Activated CD4-positive, alpha-beta T cell treated with anti-CD3 and anti-CD28 coated beads, Interleukin-10, Interleukin-2, amounts not matched to agents 100 ng/mL and 50 ng/mL, durations not matched to agents 16 hours and 8 hours (primary cell): ENCODE measurements around the gene LIPT2.

Source experiments
- DNase-seq: peaks from one replicate; pipeline ENCODE4 v3.0.0-alpha.2; 2020

The LIPT2 gene

GRCh38 chr11:74494916-74495315 lies 1.4 kb upstream of the LIPT2 start:
- DNase-seq, result no peak

- DNase-seq, result no peak
These were observed 487 bp upstream of the LIPT2 start for GRCh38 chr11:74493791-74494630.

- no peak for DNase-seq
These were observed 1.4 kb downstream of the LIPT2 start for GRCh38 chr11:74492084-74492483.

GRCh38 chr11:74490941-74491340 lies 2.6 kb downstream of the LIPT2 start:
- DNase-seq, result no peak

- DNase-seq, result no peak
These were observed 5.6 kb downstream of the LIPT2 start for GRCh38 chr11:74487875-74488274.

- DNase-seq, result no peak
These were observed 7.7 kb downstream of the LIPT2 start for GRCh38 chr11:74485868-74486267.

GRCh38 chr11:74480688-74481417 lies 12.7 kb downstream of the LIPT2 start:
- no peak for DNase-seq

GRCh38 chr11:74479732-74480123 lies 13.8 kb downstream of the LIPT2 start:
- no peak for DNase-seq

- no peak for DNase-seq
These were observed 14.4 kb downstream of the LIPT2 start for GRCh38 chr11:74478877-74479731.

- no peak for DNase-seq
These were observed 17.0 kb downstream of the LIPT2 start for GRCh38 chr11:74476536-74476935.

- no peak for DNase-seq
These were observed 19.2 kb downstream of the LIPT2 start for GRCh38 chr11:74474316-74474715.

GRCh38 chr11:74473382-74474173 lies 19.9 kb downstream of the LIPT2 start:
- DNase-seq, result no peak

- DNase-seq, result no peak
These were observed 21.7 kb downstream of the LIPT2 start for GRCh38 chr11:74471668-74472429.

GRCh38 chr11:74471037-74471436 lies 22.5 kb downstream of the LIPT2 start:
- no peak for DNase-seq

- DNase-seq, result no peak
These were observed 23.0 kb downstream of the LIPT2 start for GRCh38 chr11:74470526-74470925.

- no peak for DNase-seq
These were observed 24.6 kb downstream of the LIPT2 start for GRCh38 chr11:74468936-74469335.

GRCh38 chr11:74468521-74468920 lies 25.0 kb downstream of the LIPT2 start:
- no peak for DNase-seq

- DNase-seq, result peak; percentile 24
These were observed 25.5 kb downstream of the LIPT2 start for GRCh38 chr11:74468058-74468457.

GRCh38 chr11:74466916-74467885 lies 26.3 kb downstream of the LIPT2 start, which contains the start of gene KCNE3:
KCNE3 (minus strand) TSS chr11:74467549; CDS start chr11:74457563, 9,986 bp downstream.
- no peak for DNase-seq

GRCh38 chr11:74465291-74465708 lies 28.2 kb downstream of the LIPT2 start:
- no peak for DNase-seq
